NCI-H748 (cell line): ENCODE data around the gene PIP5K1C.
"Not testable (repeated sequence)": the region's sequence is repeated elsewhere in the genome, so short reads cannot be mapped to it uniquely, and the experiment has no call there.

Experiments
- DNase-seq: peaks from one replicate; lab custom pipeline; 2025; ENCODE audit not compliant: unreplicated experiment; lab: John Stamatoyannopoulos, UW

Gene PIP5K1C

GRCh38 chr19:3591876-3592613, 108.2 kb downstream of the PIP5K1C start:
- no peak for DNase-seq

GRCh38 chr19:3590991-3591659, 109.1 kb downstream of the PIP5K1C start:
- no peak for DNase-seq

- DNase-seq: no peak
These were observed 110.3 kb downstream of the PIP5K1C start for GRCh38 chr19:3589949-3590348.

- DNase-seq: no peak
These were observed 110.8 kb downstream of the PIP5K1C start for GRCh38 chr19:3589439-3589838.

GRCh38 chr19:3586707-3587346, 113.4 kb downstream of the PIP5K1C start:
- no peak for DNase-seq

- peak; percentile 25 for DNase-seq
These were observed 114.1 kb downstream of the PIP5K1C start for GRCh38 chr19:3586127-3586626.

GRCh38 chr19:3585301-3586126, 114.8 kb downstream of the PIP5K1C start, which contains the start of gene GIPC3:
Gene GIPC3 (plus strand): TSS chr19:3585478. CDS start chr19:3585598, 120 bp downstream.
- no peak for DNase-seq

GRCh38 chr19:3584036-3584802, 116.0 kb downstream of the PIP5K1C start:
- DNase-seq: not testable (repeated sequence)

- not testable (repeated sequence) for DNase-seq
These were observed 118.5 kb downstream of the PIP5K1C start for GRCh38 chr19:3581792-3582191.
